B cell (primary cell): ENCODE data around the gene EFL1. TPM values are rescaled to one million over a fixed set of nuclear protein-coding genes. Genes with fewer than 3 reads are reported as not detected.

Experiments used
- ATAC-seq: fragments of 200-7000 bp; cut with Tn5 transposase; one replicate; pipeline ENCODE4 v1.10.0; 2021; ENCODE audit warnings: low read depth, mild to moderate bottlenecking, moderate number of reproducible peaks, moderate library complexity
- CTCF ChIA-PET: fragments of 350-600 bp; sonication (Branson Sonifier 250); formaldehyde crosslinking; loops from one replicate; lab custom pipeline; 2021; ENCODE audit warnings: antibody characterized with exemption, inconsistent platforms; lab: Charles Lee
- POLR2A ChIA-PET: fragments of 350-600 bp; sonication (Branson Sonifier 250); formaldehyde crosslinking; loops from one replicate; lab custom pipeline; 2021; ENCODE audit warnings: antibody characterized with exemption; lab: Charles Lee
- DNase-seq: peaks from one replicate; pipeline ENCODE4 v3.0.0; 2013
- H2AFZ ChIP-seq: 2 replicates; pipeline ENCODE4 v1.6.1; 2012; ENCODE audit warnings: mild to moderate bottlenecking, low read depth, low read length; ENCODE audit not compliant: insufficient read depth, poor library complexity, severe bottlenecking
- H3K27ac ChIP-seq, 2 donors: 1 replicate in 1 of 2; 2 replicates in 1 of 2; pipeline ENCODE4 v1.5.1; 2012 to 2013; ENCODE audit warnings: low read length in 2 of 2, mild to moderate bottlenecking in 2 of 2, moderate library complexity in 1 of 2
- H3K27me3 ChIP-seq, 4 experiments: fragments of 200-600 bp in 1 of 4; sonication (generic) in 1 of 4; replicated peaks in 1 of 4; 1 replicate in 2 of 4; 2 replicates in 2 of 4; pipeline versions ENCODE4 v1.6.1 to v1.7.0; 2013 to 2016; ENCODE audit warnings: low read length in 3 of 4, mild to moderate bottlenecking in 2 of 4, mixed read lengths in 1 of 4, moderate library complexity in 1 of 4; ENCODE audit not compliant: insufficient read depth in 4 of 4, control insufficient read depth in 3 of 4; ENCODE audit errors: control extremely low read depth in 1 of 4
- H3K36me3 ChIP-seq, 2 experiments: replicated peaks in 1 of 2; 1 replicate in 1 of 2; 2 replicates in 1 of 2; pipeline versions ENCODE4 v1.6.1 to v1.7.1; 2013; ENCODE audit warnings: low read length in 1 of 2; ENCODE audit not compliant: insufficient read depth in 2 of 2, control insufficient read depth in 1 of 2; ENCODE audit errors: control extremely low read depth in 1 of 2, extremely low read depth in 1 of 2
- H3K4me1 ChIP-seq, 2 donors: fragments of 200-600 bp in 1 of 2; sonication (generic) in 1 of 2; 1 replicate in 1 of 2; 2 replicates in 1 of 2; pipeline versions ENCODE4 v1.5.1 to v1.6.1; 2013 to 2017; ENCODE audit warnings: low read length in 2 of 2; ENCODE audit not compliant: control insufficient read depth in 2 of 2, insufficient read depth in 2 of 2
- H3K4me2 ChIP-seq: replicated peaks from 2 replicates; pipeline ENCODE3; 2012; ENCODE audit warnings: mild to moderate bottlenecking, low read depth, low read length; ENCODE audit not compliant: poor library complexity, severe bottlenecking
- H3K4me3 ChIP-seq, 5 experiments: fragments of 200-600 bp in 1 of 5; sonication (generic) in 1 of 5; 1 replicate in 3 of 5; 2 replicates in 2 of 5; pipeline versions ENCODE4 v1.5.1 to v1.7.0; 2011 to 2016; ENCODE audit warnings: low read length in 4 of 5, mild to moderate bottlenecking in 4 of 5, low read depth in 2 of 5, control low read depth in 1 of 5, moderate library complexity in 1 of 5; ENCODE audit not compliant: insufficient read depth in 1 of 5; ENCODE audit errors: control extremely low read depth in 1 of 5, extremely low read depth in 1 of 5
- H3K79me2 ChIP-seq: fragments of 200-600 bp; sonication (generic); one replicate; pipeline ENCODE4 v1.6.0; 2016; ENCODE audit warnings: low read length; ENCODE audit not compliant: control insufficient read depth, insufficient read depth
- H3K9ac ChIP-seq: fragments of 200-600 bp; sonication (generic); 2 replicates; pipeline ENCODE4 v1.6.1; 2017; ENCODE audit warnings: mild to moderate bottlenecking, low read length, moderate library complexity
- H3K9me3 ChIP-seq, 3 donors: one replicate each; pipeline versions ENCODE4 v1.6.1 to v1.7.1; 2013; ENCODE audit warnings: low read length in 2 of 3; ENCODE audit not compliant: control insufficient read depth in 2 of 3, insufficient read depth in 1 of 3; ENCODE audit errors: control extremely low read depth in 1 of 3
- H4K20me1 ChIP-seq: 2 replicates; pipeline ENCODE4 v1.6.0; 2012; ENCODE audit warnings: mild to moderate bottlenecking, low read length; ENCODE audit not compliant: insufficient read depth, control insufficient read depth, poor library complexity, severe bottlenecking
- H3K27ac Mint-ChIP-seq: one replicate; pipeline ENCODE4 v1.8.0; 2021; ENCODE audit warnings: mixed read lengths
- H3K27me3 Mint-ChIP-seq: one replicate; pipeline ENCODE4 v1.8.0; 2021; ENCODE audit warnings: mixed read lengths
- H3K4me1 Mint-ChIP-seq: one replicate; pipeline ENCODE4 v1.8.0; 2021; ENCODE audit warnings: mixed read lengths
- H3K4me3 Mint-ChIP-seq: one replicate; pipeline ENCODE4 v1.8.0; 2021; ENCODE audit warnings: mixed read lengths
- H3K9me3 Mint-ChIP-seq: one replicate; pipeline ENCODE4 v1.8.0; 2022; ENCODE audit warnings: mixed read lengths; ENCODE audit not compliant: insufficient read depth
- EZH2 ChIP-seq: IDR thresholded peaks from 2 replicates; pipeline ENCODE4 v1.6.1; 2012; ENCODE audit warnings: borderline replicate concordance, low read depth, mild to moderate bottlenecking, moderate library complexity, low read length; ENCODE audit not compliant: insufficient read depth, poor library complexity, severe bottlenecking
- WGBS: methylation state at CpG from one replicate; pipeline ENCODE4 v1.1.5; 2013; ENCODE audit warnings: missing lambda C conversion rate; ENCODE audit not compliant: insufficient coverage; 5-methylcytosine and 5-hydroxymethylcytosine counted together
- intact Hi-C: fragments of 100-400 bp; cut with micrococcal nuclease; formaldehyde crosslinking; loops from one replicate; pipeline ENCODE4 v1.10.0; 2022
- polyA plus RNA-seq: library from polyadenylated mRNA; depleted of rRNA; stranded (reverse); fragments of >200 nt; gene quantifications from 2 replicates; pipeline ENCODE4 v1.2.3, GENCODE V29; 2012
- total RNA-seq, 2 donors: library from RNA; stranded (reverse); fragments of 120-200 nt in 1 of 2; gene quantifications; 1 replicate in 1 of 2; 2 replicates in 1 of 2; pipeline versions ENCODE4 v1.2.3 to v1.2.4, GENCODE V29; 2013 to 2022
- TF ChIP-seq, protein P1 (sequence below): fragments of 200-600 bp; IDR thresholded peaks from one replicate; pipeline ENCODE4 v1.8.0; 2022; ENCODE audit warnings: antibody characterized with exemption, mild to moderate bottlenecking

Gene EFL1
- total and polyA plus RNA-seq, 2 donors (not counting 1 experiment from before 2014, with no cell fraction given): 8.2 to 25.8 TPM

DNA sequence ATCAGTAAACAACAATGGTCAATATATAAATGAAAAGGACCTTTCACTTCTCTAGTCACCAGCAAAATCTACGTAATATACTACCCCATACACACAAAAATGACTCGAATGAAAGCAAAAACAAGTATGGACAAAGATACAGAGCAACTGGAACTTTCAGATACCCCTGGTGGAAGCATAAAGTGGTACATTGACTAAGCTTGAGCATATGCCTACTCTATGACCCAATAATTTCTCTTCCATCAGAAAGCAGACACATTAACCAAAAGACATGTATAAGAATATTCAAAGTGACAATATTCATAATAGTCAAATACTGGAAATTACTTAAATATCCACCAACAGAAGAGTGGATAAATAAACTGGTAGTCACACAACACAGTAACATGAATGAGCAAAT is 86.0 kb downstream of the EFL1 start:
- Histone ChIP-seq H3K4me1 (no peaks in the 10 kb centered on the region), H2AFZ (no peak overlapping the region), H3K27me3 (no peaks in the 10 kb centered on the region), H3K9me3 (no peaks in the 10 kb centered on the region), H3K4me2 (no peak overlapping the region), H3K36me3 (peaks cover 0 to 2% of the 10 kb centered on the region in 2 experiments), H3K27ac (no peak overlapping the region), H3K9ac (no peak overlapping the region), H3K4me3 (no peak overlapping the region), H4K20me1 (peaks cover 15% of the 10 kb centered on the region), H3K79me2 (no peaks in the 10 kb centered on the region)
- no CpG with 5 or more reads among the region's 2 CpGs for WGBS
- no peak overlapping the region for H3K27ac Mint-ChIP-seq
- intact Hi-C loops: no loop called here
- peaks cover 16% of the 10 kb centered on the region for H3K4me1 Mint-ChIP-seq
- no peak overlapping the region for H3K4me3 Mint-ChIP-seq
- POLR2A ChIA-PET: no interaction called here
- TF ChIP-seq, protein P1, sequence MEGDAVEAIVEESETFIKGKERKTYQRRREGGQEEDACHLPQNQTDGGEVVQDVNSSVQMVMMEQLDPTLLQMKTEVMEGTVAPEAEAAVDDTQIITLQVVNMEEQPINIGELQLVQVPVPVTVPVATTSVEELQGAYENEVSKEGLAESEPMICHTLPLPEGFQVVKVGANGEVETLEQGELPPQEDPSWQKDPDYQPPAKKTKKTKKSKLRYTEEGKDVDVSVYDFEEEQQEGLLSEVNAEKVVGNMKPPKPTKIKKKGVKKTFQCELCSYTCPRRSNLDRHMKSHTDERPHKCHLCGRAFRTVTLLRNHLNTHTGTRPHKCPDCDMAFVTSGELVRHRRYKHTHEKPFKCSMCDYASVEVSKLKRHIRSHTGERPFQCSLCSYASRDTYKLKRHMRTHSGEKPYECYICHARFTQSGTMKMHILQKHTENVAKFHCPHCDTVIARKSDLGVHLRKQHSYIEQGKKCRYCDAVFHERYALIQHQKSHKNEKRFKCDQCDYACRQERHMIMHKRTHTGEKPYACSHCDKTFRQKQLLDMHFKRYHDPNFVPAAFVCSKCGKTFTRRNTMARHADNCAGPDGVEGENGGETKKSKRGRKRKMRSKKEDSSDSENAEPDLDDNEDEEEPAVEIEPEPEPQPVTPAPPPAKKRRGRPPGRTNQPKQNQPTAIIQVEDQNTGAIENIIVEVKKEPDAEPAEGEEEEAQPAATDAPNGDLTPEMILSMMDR: no peak
- TF ChIP-seq EZH2: no peak
- ATAC-seq (no peak), DNase-seq (no peak)
- no peaks in the 10 kb centered on the region for H3K9me3 Mint-ChIP-seq
- CTCF ChIA-PET: interaction anchor here (0.6 kb wide), 1 partner anchor 330 kb away, joined by 3 read pairs; no protein-coding TSS in a partner anchor
- H3K27me3 Mint-ChIP-seq: no peaks in the 10 kb centered on the region

DNA sequence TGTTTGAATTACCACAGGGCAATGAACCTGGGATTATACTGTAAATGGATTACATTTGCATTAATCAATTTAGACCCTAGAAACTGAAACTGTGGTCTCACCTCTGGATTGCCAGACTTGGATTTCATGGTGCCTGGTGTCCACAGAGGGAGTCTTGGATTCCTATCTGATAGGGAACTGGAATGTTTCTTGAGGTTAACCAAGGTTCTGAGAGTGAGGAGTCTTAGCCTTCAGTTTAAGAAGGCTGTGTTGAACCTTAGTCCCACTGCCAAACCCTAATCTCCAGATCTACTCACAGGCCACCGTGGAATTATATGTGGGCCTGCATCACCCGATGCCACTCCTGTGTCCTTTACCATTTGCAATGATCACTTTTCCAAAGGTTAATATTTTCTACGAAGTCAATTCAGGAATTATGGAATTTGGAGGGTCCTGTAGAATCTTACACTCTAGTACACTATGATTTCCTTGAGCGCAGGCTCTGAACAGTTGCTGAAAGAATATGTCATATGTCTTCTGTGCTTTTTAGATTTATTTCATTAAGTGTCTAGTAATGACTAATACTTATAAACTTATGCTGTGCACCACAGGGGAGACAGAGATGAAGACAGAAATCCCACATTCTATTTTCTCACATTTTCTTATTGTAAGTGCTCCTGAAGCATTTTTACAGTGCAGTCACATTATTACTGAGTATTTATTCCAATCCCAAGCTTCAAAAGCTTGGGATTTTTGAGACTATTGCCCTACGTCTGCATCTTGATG is 87.9 kb downstream of the EFL1 start:
- Mint-ChIP-seq H3K27ac (no peak overlapping the region), H3K9me3 (no peaks in the 10 kb centered on the region), H3K4me1 (peaks cover 16% of the 10 kb centered on the region), H3K27me3 (no peaks in the 10 kb centered on the region), H3K4me3 (no peak overlapping the region)
- intact Hi-C loops: no loop called here
- CTCF ChIA-PET: no interaction called here
- Histone ChIP-seq H3K36me3 (peaks cover 0 to 2% of the 10 kb centered on the region in 2 experiments), H3K4me1 (no peaks in the 10 kb centered on the region), H4K20me1 (peaks cover 22% of the 10 kb centered on the region), H3K27ac (no peak overlapping the region), H3K9me3 (no peaks in the 10 kb centered on the region), H3K27me3 (no peaks in the 10 kb centered on the region), H2AFZ (no peak overlapping the region), H3K4me2 (no peak overlapping the region), H3K79me2 (no peaks in the 10 kb centered on the region), H3K9ac (no peak overlapping the region), H3K4me3 (no peak overlapping the region)
- WGBS: no CpG with 5 or more reads among the region's 5 CpGs
- ATAC-seq: no peak
- no peak for DNase-seq
- TF ChIP-seq, protein P1: no peak
- TF ChIP-seq EZH2: no peak
- POLR2A ChIA-PET: no interaction called here
